Panc1 (cell line): Measurements from ENCODE around the gene FGFR4.

ENCODE experiments used
- POLR2AphosphoS5 ChIP-seq: IDR thresholded peaks from 2 replicates; pipeline ENCODE4 v1.6.1; 2012; ENCODE audit warnings: mild to moderate bottlenecking, low read depth, low read length, moderate library complexity
- SIN3A ChIP-seq: IDR thresholded peaks from 2 replicates; pipeline ENCODE4 v1.6.1; 2012; ENCODE audit warnings: low read depth, mild to moderate bottlenecking, low read length, moderate library complexity, borderline replicate concordance; ENCODE audit not compliant: insufficient read depth
- TF ChIP-seq, protein P1 (sequence below): fragments of 450-650 bp; IDR thresholded peaks from 2 replicates; pipeline ENCODE4 v1.5.1; 2017; ENCODE audit warnings: mild to moderate bottlenecking
- TF ChIP-seq, protein P2 (sequence below), 2 experiments: IDR thresholded peaks; 2 replicates each; pipeline ENCODE4 v1.6.1; 2011 to 2012; ENCODE audit warnings: low read depth in 2 of 2, control low read depth in 1 of 2, low read length in 1 of 2, mild to moderate bottlenecking in 1 of 2, moderate library complexity in 1 of 2; ENCODE audit not compliant: insufficient read depth in 1 of 2

DNA sequence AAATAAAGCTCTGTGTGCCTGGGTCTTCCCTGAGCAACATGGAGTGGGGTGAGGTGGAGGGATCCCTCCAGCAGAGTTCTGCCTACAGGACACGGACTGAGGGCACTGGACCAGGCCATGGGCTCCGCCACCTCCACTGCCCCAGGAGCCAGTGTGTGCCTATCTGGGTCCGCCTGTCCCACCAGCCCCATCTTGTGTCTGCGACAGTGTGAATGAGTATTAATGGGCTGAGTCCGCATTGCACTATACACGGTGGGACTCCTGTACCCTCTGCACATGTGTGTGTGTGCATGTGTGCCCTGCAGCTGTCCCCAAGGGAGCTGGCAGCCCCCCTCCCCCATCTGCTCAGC is 11.4 kb downstream of the FGFR4 start:
- TF ChIP-seq, protein P1, sequence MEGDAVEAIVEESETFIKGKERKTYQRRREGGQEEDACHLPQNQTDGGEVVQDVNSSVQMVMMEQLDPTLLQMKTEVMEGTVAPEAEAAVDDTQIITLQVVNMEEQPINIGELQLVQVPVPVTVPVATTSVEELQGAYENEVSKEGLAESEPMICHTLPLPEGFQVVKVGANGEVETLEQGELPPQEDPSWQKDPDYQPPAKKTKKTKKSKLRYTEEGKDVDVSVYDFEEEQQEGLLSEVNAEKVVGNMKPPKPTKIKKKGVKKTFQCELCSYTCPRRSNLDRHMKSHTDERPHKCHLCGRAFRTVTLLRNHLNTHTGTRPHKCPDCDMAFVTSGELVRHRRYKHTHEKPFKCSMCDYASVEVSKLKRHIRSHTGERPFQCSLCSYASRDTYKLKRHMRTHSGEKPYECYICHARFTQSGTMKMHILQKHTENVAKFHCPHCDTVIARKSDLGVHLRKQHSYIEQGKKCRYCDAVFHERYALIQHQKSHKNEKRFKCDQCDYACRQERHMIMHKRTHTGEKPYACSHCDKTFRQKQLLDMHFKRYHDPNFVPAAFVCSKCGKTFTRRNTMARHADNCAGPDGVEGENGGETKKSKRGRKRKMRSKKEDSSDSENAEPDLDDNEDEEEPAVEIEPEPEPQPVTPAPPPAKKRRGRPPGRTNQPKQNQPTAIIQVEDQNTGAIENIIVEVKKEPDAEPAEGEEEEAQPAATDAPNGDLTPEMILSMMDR = no peak
- TF ChIP-seq POLR2AphosphoS5 (no peak), SIN3A (no peak)
- TF ChIP-seq, protein P2, sequence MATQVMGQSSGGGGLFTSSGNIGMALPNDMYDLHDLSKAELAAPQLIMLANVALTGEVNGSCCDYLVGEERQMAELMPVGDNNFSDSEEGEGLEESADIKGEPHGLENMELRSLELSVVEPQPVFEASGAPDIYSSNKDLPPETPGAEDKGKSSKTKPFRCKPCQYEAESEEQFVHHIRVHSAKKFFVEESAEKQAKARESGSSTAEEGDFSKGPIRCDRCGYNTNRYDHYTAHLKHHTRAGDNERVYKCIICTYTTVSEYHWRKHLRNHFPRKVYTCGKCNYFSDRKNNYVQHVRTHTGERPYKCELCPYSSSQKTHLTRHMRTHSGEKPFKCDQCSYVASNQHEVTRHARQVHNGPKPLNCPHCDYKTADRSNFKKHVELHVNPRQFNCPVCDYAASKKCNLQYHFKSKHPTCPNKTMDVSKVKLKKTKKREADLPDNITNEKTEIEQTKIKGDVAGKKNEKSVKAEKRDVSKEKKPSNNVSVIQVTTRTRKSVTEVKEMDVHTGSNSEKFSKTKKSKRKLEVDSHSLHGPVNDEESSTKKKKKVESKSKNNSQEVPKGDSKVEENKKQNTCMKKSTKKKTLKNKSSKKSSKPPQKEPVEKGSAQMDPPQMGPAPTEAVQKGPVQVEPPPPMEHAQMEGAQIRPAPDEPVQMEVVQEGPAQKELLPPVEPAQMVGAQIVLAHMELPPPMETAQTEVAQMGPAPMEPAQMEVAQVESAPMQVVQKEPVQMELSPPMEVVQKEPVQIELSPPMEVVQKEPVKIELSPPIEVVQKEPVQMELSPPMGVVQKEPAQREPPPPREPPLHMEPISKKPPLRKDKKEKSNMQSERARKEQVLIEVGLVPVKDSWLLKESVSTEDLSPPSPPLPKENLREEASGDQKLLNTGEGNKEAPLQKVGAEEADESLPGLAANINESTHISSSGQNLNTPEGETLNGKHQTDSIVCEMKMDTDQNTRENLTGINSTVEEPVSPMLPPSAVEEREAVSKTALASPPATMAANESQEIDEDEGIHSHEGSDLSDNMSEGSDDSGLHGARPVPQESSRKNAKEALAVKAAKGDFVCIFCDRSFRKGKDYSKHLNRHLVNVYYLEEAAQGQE (IDR thresholded peaks at IDR 0.05; ENCODE audit: insufficient read depth in 1 of 2, low read depth in 2 of 2, low read length in 1 of 2) = no peak
